Measurements from ENCODE around the gene DRD4. TPM values are rescaled to one million over a fixed set of nuclear protein-coding genes. Genes with fewer than 3 reads are reported as not detected.

The DRD4 gene
- total and polyA plus RNA-seq, 10 of the 15 experiments (the other 5 are each of a cell fraction or from before 2014, with no cell fraction given), result not detected

DNA sequence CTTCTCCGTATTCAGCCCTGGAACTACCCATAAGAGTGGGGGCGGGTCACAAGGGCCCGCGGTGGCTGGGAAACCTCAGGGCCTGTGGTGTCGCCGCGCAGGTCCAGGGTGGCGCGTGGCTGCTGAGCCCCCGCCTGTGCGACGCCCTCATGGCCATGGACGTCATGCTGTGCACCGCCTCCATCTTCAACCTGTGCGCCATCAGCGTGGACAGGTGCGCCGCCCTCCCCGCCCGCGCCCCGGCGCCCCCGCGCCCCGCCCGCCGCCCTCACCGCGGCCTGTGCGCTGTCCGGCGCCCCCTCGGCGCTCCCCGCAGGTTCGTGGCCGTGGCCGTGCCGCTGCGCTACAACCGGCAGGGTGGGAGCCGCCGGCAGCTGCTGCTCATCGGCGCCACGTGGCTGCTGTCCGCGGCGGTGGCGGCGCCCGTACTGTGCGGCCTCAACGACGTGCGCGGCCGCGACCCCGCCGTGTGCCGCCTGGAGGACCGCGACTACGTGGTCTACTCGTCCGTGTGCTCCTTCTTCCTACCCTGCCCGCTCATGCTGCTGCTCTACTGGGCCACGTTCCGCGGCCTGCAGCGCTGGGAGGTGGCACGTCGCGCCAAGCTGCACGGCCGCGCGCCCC, 2.4 kb downstream of the DRD4 start:
- TF ChIP-seq HDGF (IDR thresholded peaks at IDR 0.05) (no peak), HDAC6 (IDR thresholded peaks at IDR 0.05; ENCODE audit: unreplicated experiment) (peak; percentile 49)
- no TSS peak for BruUV-seq (replicated peaks)

DNA sequence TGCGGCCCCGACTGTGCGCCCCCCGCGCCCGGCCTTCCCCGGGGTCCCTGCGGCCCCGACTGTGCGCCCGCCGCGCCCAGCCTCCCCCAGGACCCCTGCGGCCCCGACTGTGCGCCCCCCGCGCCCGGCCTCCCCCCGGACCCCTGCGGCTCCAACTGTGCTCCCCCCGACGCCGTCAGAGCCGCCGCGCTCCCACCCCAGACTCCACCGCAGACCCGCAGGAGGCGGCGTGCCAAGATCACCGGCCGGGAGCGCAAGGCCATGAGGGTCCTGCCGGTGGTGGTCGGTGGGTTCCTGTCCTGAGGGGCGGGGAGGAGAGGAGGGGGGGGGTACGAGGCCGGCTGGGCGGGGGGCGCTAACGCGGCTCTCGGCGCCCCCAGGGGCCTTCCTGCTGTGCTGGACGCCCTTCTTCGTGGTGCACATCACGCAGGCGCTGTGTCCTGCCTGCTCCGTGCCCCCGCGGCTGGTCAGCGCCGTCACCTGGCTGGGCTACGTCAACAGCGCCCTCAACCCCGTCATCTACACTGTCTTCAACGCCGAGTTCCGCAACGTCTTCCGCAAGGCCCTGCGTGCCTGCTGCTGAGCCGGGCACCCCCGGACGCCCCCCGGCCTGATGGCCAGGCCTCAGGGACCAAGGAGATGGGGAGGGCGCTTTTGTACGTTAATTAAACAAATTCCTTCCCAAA, 3.1 kb downstream of the DRD4 start:
- Histone ChIP-seq H3K27me3 (replicated peaks in 1 of 2; ENCODE audit: control insufficient read depth in 2 of 2, insufficient read depth in 2 of 2, low read length in 1 of 2) (peaks cover 0 to 5% of the 10 kb centered on the region in 2 experiments; a peak in 2 of 4 replicates), H4K20me1 (ENCODE audit: control insufficient read depth, insufficient read depth) (no peaks in the 10 kb centered on the region), H3K36me3 (ENCODE audit: control insufficient read depth in 2 of 2, insufficient read depth in 2 of 2, low read length in 1 of 2) (peaks cover 0 to 2% of the 10 kb centered on the region in 2 experiments; a peak in 2 of 4 replicates), H3K79me2 (ENCODE audit: control insufficient read depth, insufficient read depth, low read length) (no peaks in the 10 kb centered on the region), H3K27ac (ENCODE audit: control insufficient read depth, insufficient read depth) (no peak overlapping the region), H3K4me2 (ENCODE audit: control insufficient read depth, insufficient read depth) (no peak overlapping the region), H3K9me3 (replicated peaks; ENCODE audit: control insufficient read depth, insufficient read depth, low read length) (no peaks in the 10 kb centered on the region), H3K9ac (ENCODE audit: control insufficient read depth, insufficient read depth, low read length) (no peak overlapping the region), H3K4me1 (ENCODE audit: control insufficient read depth, insufficient read depth, low read length) (peaks cover under 1% of the 10 kb centered on the region), H3K4me3 (no peak overlapping the region), H2AFZ (ENCODE audit: control insufficient read depth, low read depth, low read length) (no peak overlapping the region)
- ChIA-PET SMC1A (ENCODE audit: uncharacterized antibody, unreplicated experiment) (no interaction called here), POLR2A (no interaction called here), CTCF (no interaction called here), RAD21 (ENCODE audit: unreplicated experiment) (no interaction called here)
- no peak for DNase-seq (ENCODE audit: low read depth, low spot score)
- FAIRE-seq, result no peak
- in situ Hi-C loops (cut with MboI) (no loop called here), intact Hi-C loops (cut with micrococcal nuclease; ENCODE audit: unreplicated experiment) (no loop called here)
- BruUV-seq (replicated peaks), result no TSS peak
- 28% methylated on average over 26 of the region's 69 CpGs for WGBS (ENCODE audit: insufficient coverage, insufficient replicate concordance, low lambda C conversion rate, missing lambda C conversion rate)
- ATAC-seq, result no peak
- TF ChIP-seq CREB1 (IDR thresholded peaks at IDR 0.05; ENCODE audit: low read depth), result 0 out of 2 replicates have a peak, but pooled peaks have one; percentile 42
- TF ChIP-seq POLR2A (IDR thresholded peaks at IDR 0.05; ENCODE audit: low read depth, low read length), result 0 out of 2 replicates have a peak, but pooled peaks have one; percentile 9
- no peak for TF ChIP-seq MTA3 (IDR thresholded peaks at IDR 0.05; ENCODE audit: borderline replicate concordance, low read length)

More for the DNA sequence above, 2.4 kb downstream of the DRD4 start:
- DNase-seq (ENCODE audit: low read depth, low spot score), result no peak
- no peak for ATAC-seq
- Histone ChIP-seq H3K4me1 (ENCODE audit: control insufficient read depth, insufficient read depth, low read length) (no peaks in the 10 kb centered on the region), H4K20me1 (ENCODE audit: control insufficient read depth, insufficient read depth) (no peaks in the 10 kb centered on the region), H3K27me3 (replicated peaks in 1 of 2; ENCODE audit: control insufficient read depth in 2 of 2, insufficient read depth in 2 of 2, low read length in 1 of 2) (peaks cover 0 to 5% of the 10 kb centered on the region in 2 experiments; a peak in 2 of 4 replicates), H3K36me3 (ENCODE audit: control insufficient read depth in 2 of 2, insufficient read depth in 2 of 2, low read length in 1 of 2) (peaks cover 0 to 2% of the 10 kb centered on the region in 2 experiments; a peak in 2 of 4 replicates), H3K4me2 (ENCODE audit: control insufficient read depth, insufficient read depth) (no peak overlapping the region), H3K9ac (ENCODE audit: control insufficient read depth, insufficient read depth, low read length) (no peak overlapping the region), H3K9me3 (replicated peaks; ENCODE audit: control insufficient read depth, insufficient read depth, low read length) (no peaks in the 10 kb centered on the region), H3K27ac (ENCODE audit: control insufficient read depth, insufficient read depth) (no peak overlapping the region), H3K79me2 (ENCODE audit: control insufficient read depth, insufficient read depth, low read length) (no peaks in the 10 kb centered on the region), H3K4me3 (no peak overlapping the region), H2AFZ (ENCODE audit: control insufficient read depth, low read depth, low read length) (no peak overlapping the region)
- RAD21 ChIA-PET (ENCODE audit: unreplicated experiment), result no interaction called here
- 45% methylated on average over 20 of the region's 80 CpGs for WGBS (ENCODE audit: insufficient coverage, insufficient replicate concordance, low lambda C conversion rate, missing lambda C conversion rate)
- CTCF ChIA-PET, result no interaction called here
- POLR2A ChIA-PET, result no interaction called here
- intact Hi-C loops (cut with micrococcal nuclease; ENCODE audit: unreplicated experiment), result no loop called here
- in situ Hi-C loops (cut with MboI), result no loop called here
- SMC1A ChIA-PET (ENCODE audit: uncharacterized antibody, unreplicated experiment), result no interaction called here
- FAIRE-seq, result no peak
